HL-60/S4 treated with retinoic acid at 250 ng/mL for 4 days and 3 days (cell line): ENCODE data around the gene TMEM87A.

Experiments used
- in situ Hi-C: fragments of 300-500 bp; cut with MboI; formaldehyde crosslinking; loops from 2 replicates; pipeline ENCODE4 v1.7.0; 2022; ENCODE audit warnings: low sequenced_read_pairs

The TMEM87A gene

GRCh38 chr15:42207674-42208579 lies 65.3 kb downstream of the TMEM87A start, which contains the start of gene VPS39:
TSS of gene VPS39 (minus strand) at chr15:42208304. CDS start at chr15:42208153, 151 bp downstream.
- in situ Hi-C loops = no loop called here

GRCh38 chr15:42206406-42206805 lies 66.8 kb downstream of the TMEM87A start:
- in situ Hi-C loops = no loop called here

DNA sequence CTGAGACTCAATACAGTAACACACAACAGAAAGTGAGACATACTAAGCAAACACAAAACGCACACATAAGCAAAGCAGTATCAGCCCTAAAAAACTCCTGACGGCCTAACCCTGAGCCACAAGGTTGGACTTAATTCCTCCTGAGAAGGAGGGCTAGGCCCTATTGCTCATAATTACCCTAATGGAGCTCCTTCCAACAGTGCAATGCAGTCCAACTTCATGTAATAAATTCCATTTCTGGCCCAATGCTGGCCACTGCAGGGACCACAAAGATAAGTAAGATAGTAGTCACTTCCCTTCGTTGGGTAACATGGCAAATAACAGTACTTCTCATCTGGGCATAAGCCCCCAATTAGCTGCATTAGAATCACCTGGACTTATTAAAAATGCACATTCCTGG lies 69.3 kb downstream of the TMEM87A start:
- in situ Hi-C loops = no loop called here

DNA sequence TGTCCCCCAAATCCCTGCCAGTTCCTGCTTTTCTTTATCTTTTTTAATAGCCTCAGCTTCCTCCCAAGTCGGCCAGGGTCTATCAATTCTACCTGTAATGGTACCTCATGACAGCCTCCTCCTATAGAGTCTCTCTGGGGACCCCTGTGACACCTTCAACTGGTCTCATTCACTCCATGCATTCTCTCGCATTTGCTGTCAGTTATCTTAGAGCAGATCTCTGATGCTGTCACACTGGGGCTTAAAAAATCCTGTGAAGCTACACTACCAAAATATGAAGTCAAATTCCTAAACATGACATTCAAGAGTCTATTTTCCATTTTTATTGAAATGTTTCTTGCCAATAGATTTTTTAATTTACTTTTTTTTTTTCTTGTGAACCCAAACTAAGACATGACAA lies 70.6 kb downstream of the TMEM87A start:
- in situ Hi-C loops = no loop called here

DNA sequence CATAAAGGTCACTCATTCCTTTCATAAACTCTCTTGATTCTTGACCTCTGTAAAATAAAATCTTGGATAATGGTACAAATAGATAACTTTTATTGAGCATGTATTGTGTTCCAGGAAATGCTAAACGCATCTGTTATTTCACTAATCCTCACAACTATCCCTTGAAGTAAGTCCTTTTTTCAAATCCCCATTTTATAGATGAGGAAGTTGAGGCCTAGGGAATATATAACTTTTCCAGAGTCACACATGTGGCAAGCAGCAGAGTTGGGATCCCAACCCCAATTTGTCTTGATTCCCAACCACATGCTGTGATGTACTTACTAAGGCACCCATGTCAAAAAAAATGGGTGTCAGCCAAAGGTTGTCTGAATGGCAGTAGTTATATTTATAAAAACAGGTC lies 71.4 kb downstream of the TMEM87A start:
- in situ Hi-C loops = no loop called here

DNA sequence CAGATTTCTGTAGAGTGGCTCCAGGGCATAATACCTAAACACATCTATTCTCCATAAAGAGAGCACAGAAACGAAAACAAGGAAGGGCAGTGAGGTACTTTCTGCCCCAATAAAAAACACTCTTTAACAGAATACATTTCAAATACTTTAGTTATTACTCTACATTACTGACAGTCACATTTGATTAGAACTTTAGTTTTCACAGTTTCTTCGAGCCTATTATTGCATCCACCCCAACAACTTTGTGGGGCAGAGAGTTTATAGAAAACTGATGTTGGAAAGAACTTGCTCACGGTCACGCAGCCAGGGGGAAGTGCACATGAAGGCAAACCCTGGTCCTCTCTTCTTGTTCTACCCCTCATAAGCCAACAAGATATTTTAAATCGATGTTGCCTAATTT lies 74.1 kb downstream of the TMEM87A start:
- in situ Hi-C loops = no loop called here

GRCh38 chr15:42198516-42198915 lies 74.7 kb downstream of the TMEM87A start:
- in situ Hi-C loops = no loop called here

GRCh38 chr15:42194513-42194912 lies 78.7 kb downstream of the TMEM87A start:
- in situ Hi-C loops = no loop called here

- in situ Hi-C loops = no loop called here
Observed at GRCh38 chr15:42193383-42193782, 79.8 kb downstream of the TMEM87A start.

GRCh38 chr15:42191610-42192346 lies 81.5 kb downstream of the TMEM87A start:
- in situ Hi-C loops = no loop called here

GRCh38 chr15:42190370-42190769 lies 82.9 kb downstream of the TMEM87A start:
- in situ Hi-C loops = no loop called here

- in situ Hi-C loops = no loop called here
Observed at GRCh38 chr15:42185801-42186200, 87.4 kb downstream of the TMEM87A start.

DNA sequence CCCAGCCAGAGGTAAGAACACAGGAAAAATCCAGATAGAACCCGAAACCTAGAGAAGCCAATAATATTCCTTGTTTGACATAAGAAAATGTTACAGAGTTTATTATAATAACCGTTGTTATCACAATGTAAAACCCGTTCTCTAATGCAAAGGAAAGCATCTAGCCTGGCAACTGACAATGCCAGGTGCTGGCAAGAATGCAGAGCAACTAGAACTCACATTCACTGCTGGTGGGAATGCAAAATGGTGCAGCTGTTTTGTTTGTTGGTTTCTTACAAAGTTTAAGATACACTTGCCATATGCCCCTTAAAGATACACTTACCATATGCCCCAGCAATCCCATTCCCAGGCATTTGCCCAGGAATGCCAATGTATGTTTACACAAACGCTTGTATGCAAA lies 88.5 kb downstream of the TMEM87A start:
- in situ Hi-C loops = no loop called here

GRCh38 chr15:42184296-42184695 lies 88.9 kb downstream of the TMEM87A start:
- in situ Hi-C loops = no loop called here

GRCh38 chr15:42182961-42183360 lies 90.3 kb downstream of the TMEM87A start:
- in situ Hi-C loops = no loop called here

GRCh38 chr15:42182328-42182886 lies 90.8 kb downstream of the TMEM87A start:
- in situ Hi-C loops = no loop called here

- in situ Hi-C loops = no loop called here
Observed at GRCh38 chr15:42178056-42178455, 95.2 kb downstream of the TMEM87A start.

- in situ Hi-C loops = no loop called here
Observed at GRCh38 chr15:42175671-42176070, 97.6 kb downstream of the TMEM87A start.

GRCh38 chr15:42172475-42172874 lies 100.8 kb downstream of the TMEM87A start:
- in situ Hi-C loops = no loop called here

- in situ Hi-C loops = no loop called here
Observed at GRCh38 chr15:42171795-42172194, 101.4 kb downstream of the TMEM87A start.

GRCh38 chr15:42171122-42171521 lies 102.1 kb downstream of the TMEM87A start:
- in situ Hi-C loops = no loop called here
